Psoas muscle (tissue), 8 donors: ENCODE results near the gene FOXJ1. TPM values are rescaled to one million over a fixed set of nuclear protein-coding genes. Genes with fewer than 3 reads are reported as not detected.

Source experiments
- ATAC-seq, 4 donors: fragments of 200-7000 bp; cut with Tn5 transposase; one replicate each; pipeline ENCODE4 v1.9.1; 2020; ENCODE audit warnings: moderate library complexity in 3 of 4, mild to moderate bottlenecking in 2 of 4
- DNase-seq, 2 donors: peaks; one replicate each; pipeline ENCODE4 v3.0.0-alpha.2; 2020
- H3K27ac ChIP-seq: fragments of 200-600 bp; one replicate; pipeline ENCODE4 v1.8.0; 2022
- H3K27me3 ChIP-seq, 3 donors: fragments of 200-600 bp in 1 of 3; one replicate each; pipeline versions ENCODE4 v1.6.1 to v1.8.0; 2013 to 2022; ENCODE audit warnings: low read length in 2 of 3, mild to moderate bottlenecking in 2 of 3, moderate library complexity in 1 of 3; ENCODE audit not compliant: insufficient read depth in 3 of 3
- H3K36me3 ChIP-seq, 2 donors: fragments of 200-600 bp in 1 of 2; one replicate each; pipeline versions ENCODE4 v1.6.1 to v1.8.0; 2013 to 2022; ENCODE audit warnings: low read depth in 1 of 2, mild to moderate bottlenecking in 1 of 2, moderate library complexity in 1 of 2; ENCODE audit not compliant: insufficient read depth in 1 of 2
- H3K4me1 ChIP-seq: fragments of 200-600 bp; one replicate; pipeline ENCODE4 v1.8.0; 2022
- H3K4me3 ChIP-seq: fragments of 200-600 bp; one replicate; pipeline ENCODE4 v1.8.0; 2022; ENCODE audit warnings: mild to moderate bottlenecking
- H3K9me3 ChIP-seq: fragments of 200-600 bp; one replicate; pipeline ENCODE4 v1.8.0; 2022
- WGBS, 3 donors: extraction: QIAGEN DNeasy Blood & Tissue Kit; methylation state at CpG; one replicate each; pipeline versions ENCODE4 v1.1.6 to v1.1.7; 2013; 5-methylcytosine and 5-hydroxymethylcytosine counted together
- intact Hi-C, 2 donors: fragments of 100-400 bp; cut with DNase I; formaldehyde crosslinking; loops; one replicate each; pipeline versions ENCODE4 v1.11.0 to v1.14.2; 2022
- polyA plus RNA-seq, 3 donors: library from polyadenylated mRNA; stranded (reverse); fragments of 200-250 nt; gene quantifications; one replicate each; pipeline ENCODE4 v1.2.3, GENCODE V29; 2013
- total RNA-seq, 4 donors: library from RNA; stranded (reverse); fragmentation: NEBNext Ultra II Directional in 2 of 4; extraction: Animal tissue kit (Norgen Biotek cat#: 25700) in 2 of 4; gene quantifications; one replicate each; pipeline versions ENCODE4 v1.2.1 to v1.2.4, GENCODE V29; 2021 to 2023
- TF ChIP-seq, protein P1 (sequence below): fragments of 200-600 bp; IDR thresholded peaks from one replicate; pipeline ENCODE4 v1.8.0; 2022; ENCODE audit warnings: antibody characterized with exemption
- donor health status: healthy with polysubstance abuse.
- donor health status: DM: no; HTN: no; CAD: no; lungs with moderate emphysema.
- donor health status: Bipolar disorder and iron deficiency.
- donor health status: healthy.
- donor health status: DM: yes; HTN: yes; CAD: no.
- donor health status: DM: no; HTN: no; CAD: no.
- donor health status: DM: no; HTN: no; CAD: no.
- donor health status: DM: yes; HTN: yes; CAD: no.

The FOXJ1 gene
- total and polyA plus RNA-seq, 7 donors, result 0.07 to 0.15 (median 0.11) TPM; not detected in 2

DNA sequence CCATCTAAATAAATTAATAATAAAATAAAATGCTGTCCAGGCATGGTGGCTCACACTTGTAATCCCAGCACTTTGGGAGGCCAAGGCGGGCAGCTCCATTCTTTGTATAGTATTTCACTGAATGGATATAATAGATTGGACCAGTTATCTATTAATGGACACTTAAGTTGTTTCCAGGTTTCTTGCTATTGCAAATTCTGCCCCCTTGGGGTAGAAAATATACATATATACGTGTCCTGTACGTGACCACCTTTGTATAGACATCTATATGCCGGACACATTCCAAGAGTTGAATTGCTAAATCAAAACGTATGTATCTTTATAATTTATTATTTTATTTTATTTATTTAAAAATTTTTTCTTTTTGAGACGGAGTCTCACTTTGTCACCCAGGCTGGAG lies 33.5 kb downstream of the FOXJ1 start:
- Histone ChIP-seq H3K27me3 (no peaks in the 10 kb centered on the region), H3K36me3 (no peaks in the 10 kb centered on the region), H3K4me3 (no peak overlapping the region), H3K27ac (no peak overlapping the region), H3K4me1 (peaks cover 9% of the 10 kb centered on the region), H3K9me3 (no peaks in the 10 kb centered on the region)
- TF ChIP-seq, protein P1, sequence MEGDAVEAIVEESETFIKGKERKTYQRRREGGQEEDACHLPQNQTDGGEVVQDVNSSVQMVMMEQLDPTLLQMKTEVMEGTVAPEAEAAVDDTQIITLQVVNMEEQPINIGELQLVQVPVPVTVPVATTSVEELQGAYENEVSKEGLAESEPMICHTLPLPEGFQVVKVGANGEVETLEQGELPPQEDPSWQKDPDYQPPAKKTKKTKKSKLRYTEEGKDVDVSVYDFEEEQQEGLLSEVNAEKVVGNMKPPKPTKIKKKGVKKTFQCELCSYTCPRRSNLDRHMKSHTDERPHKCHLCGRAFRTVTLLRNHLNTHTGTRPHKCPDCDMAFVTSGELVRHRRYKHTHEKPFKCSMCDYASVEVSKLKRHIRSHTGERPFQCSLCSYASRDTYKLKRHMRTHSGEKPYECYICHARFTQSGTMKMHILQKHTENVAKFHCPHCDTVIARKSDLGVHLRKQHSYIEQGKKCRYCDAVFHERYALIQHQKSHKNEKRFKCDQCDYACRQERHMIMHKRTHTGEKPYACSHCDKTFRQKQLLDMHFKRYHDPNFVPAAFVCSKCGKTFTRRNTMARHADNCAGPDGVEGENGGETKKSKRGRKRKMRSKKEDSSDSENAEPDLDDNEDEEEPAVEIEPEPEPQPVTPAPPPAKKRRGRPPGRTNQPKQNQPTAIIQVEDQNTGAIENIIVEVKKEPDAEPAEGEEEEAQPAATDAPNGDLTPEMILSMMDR, result no peak
- ATAC-seq (no peak), DNase-seq (no peak)
- WGBS, 3 donors, result 87 to 93% (median 89%) methylated on average over 6 of the region's 6 CpGs
- intact Hi-C loops, result no loop called here

DNA sequence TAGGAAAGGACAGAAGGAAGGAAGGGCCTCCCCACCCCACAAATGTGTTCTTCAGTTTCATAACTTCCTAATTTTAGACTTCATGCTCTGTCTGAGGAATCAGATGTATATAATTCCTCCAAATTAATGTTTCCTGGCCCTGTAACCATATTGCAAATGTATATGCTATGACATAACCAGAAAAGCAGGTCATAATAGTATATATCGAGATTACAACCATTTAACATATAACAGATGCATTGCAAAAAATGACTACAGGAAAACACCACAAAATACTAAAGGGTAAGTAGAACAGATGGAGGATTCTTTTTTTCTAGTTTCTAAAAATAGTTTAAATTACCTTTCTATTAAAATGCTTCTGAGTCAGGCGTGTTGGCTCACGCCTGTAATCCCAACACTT lies 34.3 kb downstream of the FOXJ1 start:
- 57 to 70% (median 60%) methylated on average over 3 of the region's 3 CpGs for WGBS, 3 donors
- intact Hi-C loops, result no loop called here
- no peak for DNase-seq
- Histone ChIP-seq H3K27me3 (no peaks in the 10 kb centered on the region), H3K36me3 (peaks cover 0 to 3% of the 10 kb centered on the region in 2 donors), H3K4me1 (peaks cover 14% of the 10 kb centered on the region), H3K9me3 (no peaks in the 10 kb centered on the region), H3K27ac (no peak overlapping the region), H3K4me3 (no peak overlapping the region)
- TF ChIP-seq, protein P1, result no peak
- ATAC-seq, result no peak

DNA sequence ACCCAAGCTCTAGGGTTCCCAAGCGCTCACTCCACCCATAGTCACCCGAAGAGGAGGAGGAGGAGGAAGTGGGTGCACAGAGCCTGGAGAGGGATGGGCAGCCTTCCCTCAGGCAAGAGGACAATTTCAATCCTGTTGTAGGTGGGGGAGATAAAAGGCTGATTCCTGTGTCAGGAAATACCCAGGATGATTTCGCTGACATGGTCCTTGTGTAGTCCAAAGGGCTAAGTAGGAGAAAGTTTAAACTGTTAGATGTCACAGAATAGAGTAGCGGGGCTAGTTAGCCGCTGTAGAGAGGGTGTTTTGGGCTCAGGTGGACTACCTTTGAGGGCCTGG lies 36.2 kb downstream of the FOXJ1 start:
- DNase-seq, result no peak
- peaks cover 0 to 22% of the 10 kb centered on the region in 2 donors for H3K36me3 ChIP-seq
- no peak overlapping the region for H3K4me3 ChIP-seq
- no peak for ATAC-seq
- TF ChIP-seq, protein P1, result no peak
- no peaks in the 10 kb centered on the region for H3K27me3 ChIP-seq
- H3K4me1 ChIP-seq, result peaks cover 14% of the 10 kb centered on the region
- intact Hi-C loops, result no loop called here
- WGBS, 3 donors, result 75 to 88% (median 75%) methylated on average over 5 of the region's 5 CpGs
- no peaks in the 10 kb centered on the region for H3K9me3 ChIP-seq
- no peak overlapping the region for H3K27ac ChIP-seq

DNA sequence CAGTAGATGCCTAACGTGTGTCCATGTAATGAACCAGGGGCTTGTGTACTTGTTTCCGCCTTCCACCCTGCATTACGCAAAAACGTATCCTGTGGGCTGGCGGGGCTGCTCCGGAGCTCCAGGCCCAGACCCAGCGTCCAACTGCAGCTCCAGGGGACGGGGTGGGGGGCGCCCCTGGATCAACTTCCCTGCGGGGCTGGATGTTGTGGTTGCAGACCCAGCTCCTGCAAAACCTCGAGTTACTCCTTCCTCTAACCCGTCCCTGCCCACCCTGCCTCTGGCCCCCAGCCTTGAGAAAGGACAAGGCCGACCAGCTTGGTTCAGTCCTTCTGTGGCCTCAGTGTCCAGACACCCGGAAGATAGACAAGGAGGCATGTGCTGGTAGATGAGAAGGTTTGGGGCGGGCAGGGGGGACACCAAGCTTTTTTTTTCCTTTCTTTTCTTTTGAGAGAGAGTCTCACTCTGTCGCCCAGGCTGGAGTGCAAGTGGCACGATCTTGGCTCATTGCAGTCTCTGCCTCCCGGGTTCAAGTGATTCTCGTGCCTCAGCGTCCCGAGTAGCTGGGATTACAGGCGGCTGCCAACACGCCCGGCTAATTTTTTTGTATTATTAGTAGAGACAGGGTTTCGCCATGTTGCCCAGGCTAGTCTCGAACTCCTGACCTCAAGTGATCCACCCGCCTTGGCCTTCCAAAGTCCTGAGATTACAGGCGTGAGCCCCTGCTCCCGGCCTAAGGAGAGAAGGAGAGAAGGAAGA lies 36.7 kb downstream of the FOXJ1 start:
- intact Hi-C loops, result no loop called here
- ATAC-seq (no peak), DNase-seq (no peak)
- Histone ChIP-seq H3K9me3 (no peaks in the 10 kb centered on the region), H3K27ac (peak overlapping the region; percentile 80), H3K4me1 (peaks cover 14% of the 10 kb centered on the region), H3K36me3 (peaks cover 0 to 27% of the 10 kb centered on the region in 2 donors), H3K4me3 (peak overlapping the region; percentile 88), H3K27me3 (no peaks in the 10 kb centered on the region)
- WGBS, 3 donors, result 83 to 86% (median 85%) methylated on average over 29 of the region's 29 CpGs
- TF ChIP-seq, protein P1, result no peak
